Esophagus squamous epithelium (tissue), 4 donors: ENCODE measurements around the gene TXNL1.

Experiments
- POLR2A ChIP-seq, 4 donors: fragments of 450-650 bp; IDR thresholded peaks; one replicate each; pipeline ENCODE4 v1.6.1; 2017; ENCODE audit warnings: antibody characterized with exemption in 4 of 4, mild to moderate bottlenecking in 4 of 4, moderate library complexity in 3 of 4
- TF ChIP-seq, protein P1 (sequence below), 6 experiments: fragments of 450-650 bp in 4 of 6; fragments of 200-600 bp in 2 of 6; sonication (generic) in 2 of 6; IDR thresholded peaks; one replicate each; pipeline ENCODE4 v1.5.1; 2016 to 2019; ENCODE audit warnings: antibody characterized with exemption in 6 of 6, mild to moderate bottlenecking in 4 of 6, moderate library complexity in 4 of 6

DNA sequence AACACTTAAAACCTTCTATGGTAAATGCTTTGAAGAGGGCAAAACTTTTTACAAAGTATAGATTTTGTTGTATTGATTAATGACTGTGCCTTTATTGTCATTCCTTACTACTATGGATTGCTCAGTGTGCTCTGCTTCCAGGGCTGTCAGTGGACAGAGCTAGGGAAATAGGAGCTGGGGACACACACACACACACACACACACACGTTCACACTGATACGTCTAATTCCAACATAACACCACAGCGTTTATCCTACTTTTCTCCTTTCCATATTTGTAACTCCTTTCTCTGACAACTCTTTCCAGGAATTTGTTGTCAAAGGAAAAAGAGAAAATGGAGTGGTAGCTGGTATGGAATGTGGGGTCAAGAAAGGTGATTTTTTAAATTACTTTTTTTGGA lies 34.6 kb upstream of the TXNL1 start:
- TF ChIP-seq, protein P1, sequence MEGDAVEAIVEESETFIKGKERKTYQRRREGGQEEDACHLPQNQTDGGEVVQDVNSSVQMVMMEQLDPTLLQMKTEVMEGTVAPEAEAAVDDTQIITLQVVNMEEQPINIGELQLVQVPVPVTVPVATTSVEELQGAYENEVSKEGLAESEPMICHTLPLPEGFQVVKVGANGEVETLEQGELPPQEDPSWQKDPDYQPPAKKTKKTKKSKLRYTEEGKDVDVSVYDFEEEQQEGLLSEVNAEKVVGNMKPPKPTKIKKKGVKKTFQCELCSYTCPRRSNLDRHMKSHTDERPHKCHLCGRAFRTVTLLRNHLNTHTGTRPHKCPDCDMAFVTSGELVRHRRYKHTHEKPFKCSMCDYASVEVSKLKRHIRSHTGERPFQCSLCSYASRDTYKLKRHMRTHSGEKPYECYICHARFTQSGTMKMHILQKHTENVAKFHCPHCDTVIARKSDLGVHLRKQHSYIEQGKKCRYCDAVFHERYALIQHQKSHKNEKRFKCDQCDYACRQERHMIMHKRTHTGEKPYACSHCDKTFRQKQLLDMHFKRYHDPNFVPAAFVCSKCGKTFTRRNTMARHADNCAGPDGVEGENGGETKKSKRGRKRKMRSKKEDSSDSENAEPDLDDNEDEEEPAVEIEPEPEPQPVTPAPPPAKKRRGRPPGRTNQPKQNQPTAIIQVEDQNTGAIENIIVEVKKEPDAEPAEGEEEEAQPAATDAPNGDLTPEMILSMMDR (IDR thresholded peaks at IDR 0.05): no peak
- no peak for TF ChIP-seq POLR2A (IDR thresholded peaks at IDR 0.05)
